Astrocyte (in vitro differentiated cells and primary cell): ENCODE data around the gene DUS1L. TPM values are rescaled to one million over a fixed set of nuclear protein-coding genes. Genes with fewer than 3 reads are reported as not detected.

Experiments used
- DNase-seq: peaks from one replicate; pipeline ENCODE4 v3.0.0-alpha.2; 2010; ENCODE audit warnings: low read depth
- FAIRE-seq: peaks from 2 replicates; lab custom pipeline; 2011; peaks lifted over from hg19 to GRCh38; lab: Jason Lieb, UNC
- H2AFZ ChIP-seq: 2 replicates; pipeline ENCODE4 v1.6.0; 2012; ENCODE audit warnings: low read depth, low read length, inconsistent platforms
- H3K27ac ChIP-seq: 2 replicates; pipeline ENCODE4 v1.5.1; 2011; ENCODE audit warnings: low read depth, low read length, inconsistent platforms
- H3K27me3 ChIP-seq: 2 replicates; pipeline ENCODE4 v1.6.0; 2011; ENCODE audit warnings: low read length, inconsistent platforms; ENCODE audit not compliant: insufficient read depth
- H3K36me3 ChIP-seq: 2 replicates; pipeline ENCODE4 v1.5.1; 2011; ENCODE audit warnings: low read length, inconsistent platforms; ENCODE audit not compliant: insufficient read depth
- H3K4me1 ChIP-seq: 2 replicates; pipeline ENCODE4 v1.5.1; 2011; ENCODE audit warnings: low read length, inconsistent platforms; ENCODE audit not compliant: insufficient read depth
- H3K4me2 ChIP-seq: 2 replicates; pipeline ENCODE4 v1.6.0; 2012; ENCODE audit warnings: low read length, inconsistent platforms
- H3K4me3 ChIP-seq: 2 replicates; pipeline ENCODE4 v1.5.1; 2011; ENCODE audit warnings: low read depth, mild to moderate bottlenecking, low read length, inconsistent platforms; ENCODE audit not compliant: insufficient read depth
- H3K79me2 ChIP-seq: 2 replicates; pipeline ENCODE4 v1.6.0; 2012; ENCODE audit warnings: mild to moderate bottlenecking, low read length, inconsistent platforms; ENCODE audit not compliant: insufficient read depth
- H3K9ac ChIP-seq: 2 replicates; pipeline ENCODE4 v1.6.0; 2012; ENCODE audit warnings: mild to moderate bottlenecking, low read length, inconsistent platforms
- H3K9me3 ChIP-seq: 2 replicates; pipeline ENCODE4 v1.5.1; 2012; ENCODE audit warnings: low read depth, mild to moderate bottlenecking, low read length, inconsistent platforms; ENCODE audit not compliant: insufficient read depth
- H4K20me1 ChIP-seq: 2 replicates; pipeline ENCODE4 v1.6.0; 2012; ENCODE audit warnings: low read length, inconsistent platforms; ENCODE audit not compliant: insufficient read depth
- H3K27ac Mint-ChIP-seq: one replicate; pipeline ENCODE4 v1.8.0; 2021; ENCODE audit warnings: mild to moderate bottlenecking, mixed read lengths; ENCODE audit not compliant: unreplicated experiment
- H3K27me3 Mint-ChIP-seq: one replicate; pipeline ENCODE4 v1.8.0; 2021; ENCODE audit warnings: low read depth, mixed read lengths; ENCODE audit not compliant: unreplicated experiment
- H3K36me3 Mint-ChIP-seq: one replicate; pipeline ENCODE4 v1.8.0; 2021; ENCODE audit warnings: low read depth, mixed read lengths; ENCODE audit not compliant: unreplicated experiment
- H3K4me1 Mint-ChIP-seq: one replicate; pipeline ENCODE4 v1.8.0; 2021; ENCODE audit warnings: low read depth, mixed read lengths; ENCODE audit not compliant: unreplicated experiment
- H3K4me3 Mint-ChIP-seq: one replicate; pipeline ENCODE4 v1.8.0; 2021; ENCODE audit warnings: mild to moderate bottlenecking, moderate library complexity, mixed read lengths; ENCODE audit not compliant: unreplicated experiment
- H3K9me3 Mint-ChIP-seq: one replicate; pipeline ENCODE4 v1.8.0; 2021; ENCODE audit warnings: mild to moderate bottlenecking, mixed read lengths; ENCODE audit not compliant: unreplicated experiment
- CTCF ChIP-seq: IDR thresholded peaks from 2 replicates; pipeline ENCODE4 v1.5.1; 2011; ENCODE audit warnings: low read depth, mild to moderate bottlenecking, inconsistent platforms, low read length, moderate library complexity; ENCODE audit not compliant: insufficient read depth
- EZH2 ChIP-seq: IDR thresholded peaks from 2 replicates; pipeline ENCODE4 v1.6.1; 2012; ENCODE audit warnings: mild to moderate bottlenecking, low read length, inconsistent platforms; ENCODE audit not compliant: insufficient read depth
- total RNA-seq: library from RNA; stranded (reverse); gene quantifications from 2 replicates; pipeline ENCODE4 v1.2.1, GENCODE V29; 2021

The DUS1L gene
- total RNA-seq, 1 donor from 2014 or later, result 55.1 TPM

- DNase-seq, result no peak
- H3K4me3 Mint-ChIP-seq, result no peak overlapping the region
Measured at GRCh38 chr17:82016061-82016874, 49.3 kb downstream of the DUS1L start.

GRCh38 chr17:82015311-82015971, 50.2 kb downstream of the DUS1L start:
- H3K27ac ChIP-seq, result no peak overlapping the region

More at GRCh38 chr17:82016061-82016874, 49.3 kb downstream of the DUS1L start:
- H3K4me1 ChIP-seq, result peaks cover 4% of the 10 kb centered on the region
- H3K4me2 ChIP-seq, result no peak overlapping the region
- H3K27ac ChIP-seq, result no peak overlapping the region
- H3K27me3 ChIP-seq, result no peaks in the 10 kb centered on the region
- Mint-ChIP-seq H3K9me3 (no peaks in the 10 kb centered on the region), H3K27ac (no peak overlapping the region), H3K4me1 (no peaks in the 10 kb centered on the region), H3K27me3 (no peaks in the 10 kb centered on the region), H3K36me3 (no peaks in the 10 kb centered on the region)
- no peak overlapping the region for H3K4me3 ChIP-seq
- H3K9ac ChIP-seq, result no peak overlapping the region
- peaks cover 19% of the 10 kb centered on the region for H4K20me1 ChIP-seq
- peaks cover 6% of the 10 kb centered on the region for H3K79me2 ChIP-seq
- H2AFZ ChIP-seq, result no peak overlapping the region
- no peak for TF ChIP-seq EZH2
- TF ChIP-seq CTCF, result no peak
- FAIRE-seq, result no peak
- no peaks in the 10 kb centered on the region for H3K9me3 ChIP-seq
- no peaks in the 10 kb centered on the region for H3K36me3 ChIP-seq

More at GRCh38 chr17:82015311-82015971, 50.2 kb downstream of the DUS1L start:
- no peak for TF ChIP-seq CTCF
- no peak for TF ChIP-seq EZH2
- H3K9me3 ChIP-seq, result no peaks in the 10 kb centered on the region
- no peak overlapping the region for H2AFZ ChIP-seq
- DNase-seq (no peak), FAIRE-seq (no peak)
- Mint-ChIP-seq H3K4me1 (no peaks in the 10 kb centered on the region), H3K36me3 (no peaks in the 10 kb centered on the region), H3K27ac (no peak overlapping the region), H3K27me3 (no peaks in the 10 kb centered on the region), H3K4me3 (no peak overlapping the region), H3K9me3 (no peaks in the 10 kb centered on the region)
- peaks cover 11% of the 10 kb centered on the region for H4K20me1 ChIP-seq
- H3K36me3 ChIP-seq, result no peaks in the 10 kb centered on the region
- H3K4me2 ChIP-seq, result no peak overlapping the region
- no peaks in the 10 kb centered on the region for H3K27me3 ChIP-seq
- H3K4me1 ChIP-seq, result no peaks in the 10 kb centered on the region
- no peak overlapping the region for H3K9ac ChIP-seq
- H3K79me2 ChIP-seq, result peaks cover 5% of the 10 kb centered on the region
- no peak overlapping the region for H3K4me3 ChIP-seq
